Measurements from ENCODE around the gene CCDC191. TPM values are rescaled to one million over a fixed set of nuclear protein-coding genes. Genes with fewer than 3 reads are reported as not detected.

The CCDC191 gene
- total RNA-seq, 3 donors from 2014 or later (not counting 1 experiment from before 2014, with no cell fraction given) = 5.5 to 6.4 (median 5.7) TPM

GRCh38 chr3:114079761-114080160 is 23.4 kb upstream of the CCDC191 start:
- no peak for TF ChIP-seq CTCF (IDR thresholded peaks at IDR 0.05)
- Histone ChIP-seq H3K36me3 (ENCODE audit: control insufficient read depth, insufficient read depth, low read length) (peaks cover 83% of the 10 kb centered on the region), H3K9me3 (ENCODE audit: control insufficient read depth, insufficient read depth, low read length) (no peaks in the 10 kb centered on the region), H3K4me3 (ENCODE audit: low read length) (no peak overlapping the region), H3K27me3 (ENCODE audit: control insufficient read depth, insufficient read depth, low read length) (no peaks in the 10 kb centered on the region), H3K4me1 (ENCODE audit: control insufficient read depth, insufficient read depth, low read length) (no peaks in the 10 kb centered on the region), H3K27ac (ENCODE audit: low read length) (no peak overlapping the region)
- ATAC-seq (no peak), DNase-seq (no peak)
- peaks cover 29% of the 10 kb centered on the region for H3K36me3 Mint-ChIP-seq
- no peaks in the 10 kb centered on the region for H3K27me3 Mint-ChIP-seq (ENCODE audit: low read depth in 2 of 2)
- intact Hi-C loops (cut with micrococcal nuclease) = no loop called here
- H3K4me1 Mint-ChIP-seq = no peaks in the 10 kb centered on the region
- no peak overlapping the region for H3K4me3 Mint-ChIP-seq
- H3K27ac Mint-ChIP-seq = no peak overlapping the region
- no peaks in the 10 kb centered on the region for H3K9me3 Mint-ChIP-seq
- WGBS (ENCODE audit: insufficient coverage) = 100% methylated on average over 3 of the region's 5 CpGs

- peaks cover 84% of the 10 kb centered on the region for H3K36me3 ChIP-seq (ENCODE audit: control insufficient read depth, insufficient read depth, low read length)
- Mint-ChIP-seq H3K36me3 (peaks cover 41% of the 10 kb centered on the region), H3K9me3 (no peaks in the 10 kb centered on the region), H3K27me3 (ENCODE audit: low read depth in 2 of 2) (no peaks in the 10 kb centered on the region), H3K27ac (no peak overlapping the region), H3K4me1 (peaks cover 0 to 8% of the 10 kb centered on the region in 2 donors), H3K4me3 (no peak overlapping the region)
- DNase-seq (no peak), ATAC-seq (no peak)
- no peaks in the 10 kb centered on the region for H3K27me3 ChIP-seq (ENCODE audit: control insufficient read depth, insufficient read depth, low read length)
- TF ChIP-seq CTCF (IDR thresholded peaks at IDR 0.05) = no peak
- H3K9me3 ChIP-seq (ENCODE audit: control insufficient read depth, insufficient read depth, low read length) = no peaks in the 10 kb centered on the region
- H3K27ac ChIP-seq (ENCODE audit: low read length) = no peak overlapping the region
- intact Hi-C loops (cut with micrococcal nuclease) = no loop called here
- H3K4me3 ChIP-seq (ENCODE audit: low read length) = no peak overlapping the region
- H3K4me1 ChIP-seq (ENCODE audit: control insufficient read depth, insufficient read depth, low read length) = no peaks in the 10 kb centered on the region
Measured at GRCh38 chr3:114078126-114078525, 21.8 kb upstream of the CCDC191 start.

GRCh38 chr3:114076711-114077110 is 20.4 kb upstream of the CCDC191 start:
- Mint-ChIP-seq H3K27ac (no peak overlapping the region), H3K4me1 (peaks cover 0 to 8% of the 10 kb centered on the region in 2 donors), H3K27me3 (ENCODE audit: low read depth in 2 of 2) (no peaks in the 10 kb centered on the region), H3K9me3 (no peaks in the 10 kb centered on the region), H3K36me3 (peaks cover 47% of the 10 kb centered on the region), H3K4me3 (no peak overlapping the region)
- no peak for ATAC-seq
- Histone ChIP-seq H3K27me3 (ENCODE audit: control insufficient read depth, insufficient read depth, low read length) (no peaks in the 10 kb centered on the region), H3K4me3 (ENCODE audit: low read length) (no peak overlapping the region), H3K36me3 (ENCODE audit: control insufficient read depth, insufficient read depth, low read length) (peaks cover 85% of the 10 kb centered on the region), H3K4me1 (ENCODE audit: control insufficient read depth, insufficient read depth, low read length) (no peaks in the 10 kb centered on the region), H3K27ac (ENCODE audit: low read length) (no peak overlapping the region), H3K9me3 (ENCODE audit: control insufficient read depth, insufficient read depth, low read length) (no peaks in the 10 kb centered on the region)
- TF ChIP-seq CTCF (IDR thresholded peaks at IDR 0.05) = no peak
- 98% methylated on average over 6 of the region's 6 CpGs for WGBS (ENCODE audit: insufficient coverage)
- intact Hi-C loops (cut with micrococcal nuclease) = no loop called here
- no peak for DNase-seq

- no peak overlapping the region for H3K27ac Mint-ChIP-seq
Measured at GRCh38 chr3:114071786-114072185, 15.5 kb upstream of the CCDC191 start.

More at GRCh38 chr3:114071786-114072185, 15.5 kb upstream of the CCDC191 start:
- DNase-seq (no peak), ATAC-seq (no peak)
- WGBS (ENCODE audit: insufficient coverage) = 88% methylated on average over 1 of the region's 1 CpG
- Mint-ChIP-seq H3K4me3 (no peak overlapping the region), H3K36me3 (peaks cover 26% of the 10 kb centered on the region), H3K27me3 (ENCODE audit: low read depth in 2 of 2) (no peaks in the 10 kb centered on the region), H3K4me1 (peaks cover 0 to 8% of the 10 kb centered on the region in 2 donors), H3K9me3 (no peaks in the 10 kb centered on the region)
- no peaks in the 10 kb centered on the region for H3K9me3 ChIP-seq (ENCODE audit: control insufficient read depth, insufficient read depth, low read length)
- H3K4me1 ChIP-seq (ENCODE audit: control insufficient read depth, insufficient read depth, low read length) = no peaks in the 10 kb centered on the region
- H3K36me3 ChIP-seq (ENCODE audit: control insufficient read depth, insufficient read depth, low read length) = peaks cover 79% of the 10 kb centered on the region
- no peak overlapping the region for H3K27ac ChIP-seq (ENCODE audit: low read length)
- no peaks in the 10 kb centered on the region for H3K27me3 ChIP-seq (ENCODE audit: control insufficient read depth, insufficient read depth, low read length)
- no peak for TF ChIP-seq CTCF (IDR thresholded peaks at IDR 0.05)
- no peak overlapping the region for H3K4me3 ChIP-seq (ENCODE audit: low read length)
- intact Hi-C loops (cut with micrococcal nuclease) = no loop called here
